SK-N-SH treated with all-trans-retinoic acid at 6 μM for 48 hours (cell line): ENCODE data around the gene IRGM.
A peak's percentile ranks its signal among the peaks of the same experiment; 100 is the strongest.
"Not testable (repeated sequence)": the region's sequence is repeated elsewhere in the genome, so short reads cannot be mapped to it uniquely, and the experiment has no call there.

Source experiments
- ATAC-seq: fragments of 200-7000 bp; cut with Tn5 transposase; 3 replicates; pipeline ENCODE4 v1.9.1; 2020; ENCODE audit warnings: mild to moderate bottlenecking, moderate library complexity
- BACH2 ChIP-seq: fragments of 250-450 bp; sonication (Bioruptor Pico); IDR thresholded peaks from 2 replicates; pipeline ENCODE4 v1.9.0; 2021; ENCODE audit warnings: mild to moderate bottlenecking, borderline replicate concordance
- CSDC2 ChIP-seq: fragments of 250-450 bp; sonication (Bioruptor Pico); IDR thresholded peaks from 2 replicates; pipeline ENCODE4 v1.5.0; 2020; ENCODE audit warnings: mild to moderate bottlenecking, moderate library complexity
- CSRNP3 ChIP-seq: fragments of 250-450 bp; sonication (Bioruptor Pico); IDR thresholded peaks from 2 replicates; pipeline ENCODE4 v1.5.1; 2021; ENCODE audit warnings: mild to moderate bottlenecking, moderate library complexity
- ESRRG ChIP-seq: fragments of 250-450 bp; sonication (Bioruptor Pico); IDR thresholded peaks from 2 replicates; pipeline ENCODE4 v1.6.1; 2021; ENCODE audit warnings: mild to moderate bottlenecking
- GLIS3 ChIP-seq: fragments of 250-450 bp; sonication (Bioruptor Pico); IDR thresholded peaks from 2 replicates; pipeline ENCODE4 v1.5.0; 2020; ENCODE audit warnings: mild to moderate bottlenecking, moderate library complexity
- ISL1 ChIP-seq: fragments of 250-450 bp; sonication (Bioruptor Pico); IDR thresholded peaks from 2 replicates; pipeline ENCODE4 v2.1.2; 2022; ENCODE audit warnings: mild to moderate bottlenecking, moderate library complexity
- OSR1 ChIP-seq: fragments of 250-450 bp; sonication (Bioruptor Pico); IDR thresholded peaks from 2 replicates; pipeline ENCODE4 v1.8.0; 2022; ENCODE audit warnings: moderate library complexity, mild to moderate bottlenecking, inconsistent platforms
- PATZ1 ChIP-seq: fragments of 250-450 bp; sonication (Bioruptor Pico); IDR thresholded peaks from 2 replicates; pipeline ENCODE4 v1.8.0; 2020; ENCODE audit warnings: mild to moderate bottlenecking, moderate library complexity, borderline replicate concordance
- POU6F1 ChIP-seq: fragments of 250-450 bp; sonication (Bioruptor Pico); IDR thresholded peaks from 2 replicates; pipeline ENCODE4 v1.8.0; 2021; ENCODE audit warnings: low read depth, mild to moderate bottlenecking, moderate library complexity, borderline replicate concordance
- PPARA ChIP-seq: fragments of 250-450 bp; sonication (Bioruptor Pico); IDR thresholded peaks from 2 replicates; pipeline ENCODE4 v1.5.0; 2020; ENCODE audit warnings: mild to moderate bottlenecking, borderline replicate concordance
- RARB ChIP-seq: fragments of 250-450 bp; sonication (Bioruptor Pico); IDR thresholded peaks from 2 replicates; pipeline ENCODE4 v1.8.0; 2021; ENCODE audit warnings: mild to moderate bottlenecking, moderate library complexity
- TCF4 ChIP-seq: fragments of 250-450 bp; sonication (Bioruptor Pico); IDR thresholded peaks from 2 replicates; pipeline ENCODE4 v1.8.0; 2021; ENCODE audit warnings: mild to moderate bottlenecking, moderate library complexity, borderline replicate concordance
- TOX ChIP-seq: fragments of 250-450 bp; sonication (Bioruptor Pico); IDR thresholded peaks from 2 replicates; pipeline ENCODE4 v1.8.0; 2021; ENCODE audit warnings: mild to moderate bottlenecking, moderate library complexity, borderline replicate concordance
- TSHZ2 ChIP-seq: fragments of 250-450 bp; sonication (Bioruptor Pico); IDR thresholded peaks from 2 replicates; pipeline ENCODE4 v1.5.0; 2020; ENCODE audit warnings: mild to moderate bottlenecking, moderate library complexity
- ZC3H10 ChIP-seq: fragments of 250-450 bp; sonication (Bioruptor Pico); IDR thresholded peaks from 2 replicates; pipeline ENCODE4 v1.5.1; 2021; ENCODE audit warnings: mild to moderate bottlenecking, moderate library complexity
- ZFP3 ChIP-seq: fragments of 250-450 bp; sonication (Bioruptor Pico); IDR thresholded peaks from 2 replicates; pipeline ENCODE4 v1.5.0; 2020; ENCODE audit warnings: mild to moderate bottlenecking, moderate library complexity
- ZFP30 ChIP-seq: fragments of 450-650 bp; formaldehyde crosslinking; IDR thresholded peaks from 2 replicates; pipeline ENCODE4 v1.5.0; 2022; ENCODE audit warnings: mild to moderate bottlenecking, moderate library complexity
- ZNF565 ChIP-seq: fragments of 450-650 bp; formaldehyde crosslinking; conservative IDR thresholded peaks from 2 replicates; pipeline ENCODE4 v1.5.0; 2020; ENCODE audit warnings: low read depth, mild to moderate bottlenecking, moderate library complexity
- ZNF70 ChIP-seq: fragments of 450-650 bp; formaldehyde crosslinking; IDR thresholded peaks from 2 replicates; pipeline ENCODE4 v1.5.0; 2020; ENCODE audit warnings: mild to moderate bottlenecking, moderate library complexity
- ZNF8 ChIP-seq: fragments of 450-650 bp; formaldehyde crosslinking; IDR thresholded peaks from 2 replicates; pipeline ENCODE4 v1.5.0; 2020; ENCODE audit warnings: mild to moderate bottlenecking, moderate library complexity

The IRGM gene

GRCh38 chr5:150846308-150846653 lies at the start of gene IRGM:
Gene IRGM (plus strand): TSS chr5:150846521. CDS start chr5:150848124, 1,603 bp downstream.
- not testable (repeated sequence) for ATAC-seq

GRCh38 chr5:150797384-150797783 lies 48.9 kb upstream of the IRGM start:
- ATAC-seq: no peak
- TF ChIP-seq ISL1: no peak
- no peak for TF ChIP-seq GLIS3 (CRISPR knock-in tag)
- TF ChIP-seq ZNF565: no peak

GRCh38 chr5:150801117-150801927 lies 45.0 kb upstream of the IRGM start:
- TF ChIP-seq ZFP3 (CRISPR knock-in tag): no peak
- TF ChIP-seq ZC3H10 (CRISPR knock-in tag): no peak
- no peak for TF ChIP-seq TOX
- no peak for TF ChIP-seq ESRRG (CRISPR knock-in tag)
- TF ChIP-seq CSRNP3: no peak
- no peak for TF ChIP-seq PPARA
- TF ChIP-seq BACH2 (CRISPR knock-in tag): no peak
- TF ChIP-seq OSR1 (CRISPR knock-in tag): no peak
- no peak for TF ChIP-seq ZFP30 (CRISPR knock-in tag)
- ATAC-seq: peak; percentile 93

GRCh38 chr5:150804388-150804787 lies 41.9 kb upstream of the IRGM start:
- TF ChIP-seq ZNF8 (CRISPR knock-in tag) (no peak), TCF4 (CRISPR knock-in tag) (no peak), CSRNP3 (no peak)
- ATAC-seq: no peak

- TF ChIP-seq POU6F1 (CRISPR knock-in tag): no peak
- TF ChIP-seq GLIS3 (CRISPR knock-in tag): no peak
- no peak for TF ChIP-seq OSR1 (CRISPR knock-in tag)
- TF ChIP-seq CSDC2 (CRISPR knock-in tag): no peak
- no peak for TF ChIP-seq ZC3H10 (CRISPR knock-in tag)
- no peak for TF ChIP-seq RARB
- no peak for TF ChIP-seq TSHZ2 (CRISPR knock-in tag)
- TF ChIP-seq ZNF70: no peak
- no peak for TF ChIP-seq PATZ1 (CRISPR knock-in tag)
- TF ChIP-seq TCF4 (CRISPR knock-in tag): no peak
- TF ChIP-seq, all 23 proteins: peak for 0
These were observed 37.0 kb upstream of the IRGM start for GRCh38 chr5:150809363-150809762.

More at GRCh38 chr5:150809363-150809762, 37.0 kb upstream of the IRGM start:
- ATAC-seq: no peak
